Kidney (tissue), 14 donors: ENCODE data around the gene ERC2. TPM values are rescaled to one million over a fixed set of nuclear protein-coding genes. Genes with fewer than 3 reads are reported as not detected.
A peak's percentile ranks its signal among the peaks of the same experiment; 100 is the strongest.

Experiments used
- DNase-seq, 5 donors: peaks; one replicate each; pipeline ENCODE4 v3.0.0-alpha.2; 2013 to 2020
- FAIRE-seq: peaks from 2 replicates; lab custom pipeline; 2012; peaks lifted over from hg19 to GRCh38; lab: Jason Lieb, UNC
- H3K27ac ChIP-seq, 2 donors: one replicate each; pipeline ENCODE4 v1.7.0; 2013; ENCODE audit warnings: low read depth in 2 of 2, low read length in 2 of 2, inconsistent platforms in 1 of 2
- H3K27me3 ChIP-seq: one replicate; pipeline ENCODE4 v1.7.1; 2013; ENCODE audit warnings: low read length, inconsistent platforms; ENCODE audit not compliant: control insufficient read depth, insufficient read depth
- H3K36me3 ChIP-seq, 3 donors: one replicate each; pipeline versions ENCODE4 v1.7.0 to v1.7.1; 2013; ENCODE audit warnings: low read length in 3 of 3, control low read depth in 1 of 3, inconsistent platforms in 1 of 3; ENCODE audit not compliant: insufficient read depth in 3 of 3, control insufficient read depth in 2 of 3
- H3K4me1 ChIP-seq, 3 donors: one replicate each; pipeline versions ENCODE4 v1.7.0 to v1.7.1; 2013; ENCODE audit warnings: low read length in 3 of 3, inconsistent platforms in 1 of 3, low read depth in 1 of 3; ENCODE audit not compliant: control insufficient read depth in 2 of 3, insufficient read depth in 2 of 3
- H3K4me3 ChIP-seq, 3 donors: one replicate each; pipeline versions ENCODE4 v1.7.0 to v1.8.1; 2013; ENCODE audit warnings: low read length in 3 of 3, control low read depth in 1 of 3, inconsistent platforms in 1 of 3
- H3K9ac ChIP-seq, 3 donors: one replicate each; pipeline versions ENCODE4 v1.7.0 to v1.7.1; 2013; ENCODE audit warnings: low read length in 3 of 3, control low read depth in 1 of 3, inconsistent platforms in 1 of 3
- H3K9me3 ChIP-seq, 3 donors: one replicate each; pipeline versions ENCODE4 v1.7.0 to v1.7.1; 2013; ENCODE audit warnings: low read length in 3 of 3, control low read depth in 1 of 3, inconsistent platforms in 1 of 3; ENCODE audit not compliant: control insufficient read depth in 2 of 3, insufficient read depth in 1 of 3
- CTCF ChIP-seq: IDR thresholded peaks from 3 replicates; pipeline ENCODE4 v1.5.1; 2012; ENCODE audit warnings: mild to moderate bottlenecking, moderate library complexity, borderline replicate concordance; ENCODE audit not compliant: insufficient read depth; ENCODE audit errors: extremely low read depth
- intact Hi-C: fragments of 100-400 bp; cut with DNase I; formaldehyde crosslinking; loops from one replicate; pipeline ENCODE4 v1.11.1; 2022
- polyA plus RNA-seq: library from polyadenylated mRNA; stranded (reverse); fragments of 350-450 nt; fragmentation: Illumina TruSeq; extraction: RNeasy Lipid Tissue Mini Kit (QIAGEN cat#74804); gene quantifications from one replicate; pipeline ENCODE4 v1.2.3, GENCODE V29; 2014; ENCODE audit warnings: low read depth, low replicate concordance; ENCODE audit not compliant: insufficient read depth
- total RNA-seq: library from RNA; stranded (reverse); fragmentation: NEBNext Ultra II Directional; extraction: Animal tissue kit (Norgen Biotek cat#: 25700); gene quantifications from one replicate; pipeline ENCODE4 v1.2.1, GENCODE V29; 2021
- donor health status: control.
- donor health status: control.
- donor health status: control.
- donor health status: control.
- donor health status: control.
- donor health status: DM: yes; HTN: yes; CAD: no.
- donor health status: Normal renal cell carcinoma (clear cell type).

Gene ERC2
- total and polyA plus RNA-seq, 2 donors from 2014 or later, result 0.92 to 3.8 TPM

GRCh38 chr3:55711646-55712045, 756.6 kb downstream of the ERC2 start:
- FAIRE-seq (no peak), DNase-seq (no peak)
- intact Hi-C loops, result no loop called here
- no peaks in the 10 kb centered on the region for H3K36me3 ChIP-seq
- H3K27ac ChIP-seq, result no peak overlapping the region
- no peaks in the 10 kb centered on the region for H3K4me1 ChIP-seq
- TF ChIP-seq CTCF, result no peak
- no peak overlapping the region for H3K9ac ChIP-seq
- H3K4me3 ChIP-seq, result no peak overlapping the region
- H3K9me3 ChIP-seq, result no peaks in the 10 kb centered on the region
- no peaks in the 10 kb centered on the region for H3K27me3 ChIP-seq

- TF ChIP-seq CTCF, result no peak
- Histone ChIP-seq H3K9me3 (no peaks in the 10 kb centered on the region), H3K9ac (no peak overlapping the region), H3K4me3 (no peak overlapping the region), H3K27ac (no peak overlapping the region), H3K4me1 (no peaks in the 10 kb centered on the region), H3K27me3 (no peaks in the 10 kb centered on the region), H3K36me3 (no peaks in the 10 kb centered on the region)
- FAIRE-seq, result no peak
- no peak for DNase-seq
- intact Hi-C loops, result no loop called here
Observed at GRCh38 chr3:55709411-55710012, 758.8 kb downstream of the ERC2 start.

- no peak for DNase-seq
- no peak for FAIRE-seq
- no peaks in the 10 kb centered on the region for H3K4me1 ChIP-seq
- H3K27me3 ChIP-seq, result no peaks in the 10 kb centered on the region
- H3K9ac ChIP-seq, result no peak overlapping the region
- no peak overlapping the region for H3K27ac ChIP-seq
- intact Hi-C loops, result no loop called here
- no peaks in the 10 kb centered on the region for H3K9me3 ChIP-seq
- TF ChIP-seq CTCF, result no peak
- no peak overlapping the region for H3K4me3 ChIP-seq
- no peaks in the 10 kb centered on the region for H3K36me3 ChIP-seq
Observed at GRCh38 chr3:55708921-55709320, 759.3 kb downstream of the ERC2 start.

- intact Hi-C loops, result no loop called here
- Histone ChIP-seq H3K9me3 (no peaks in the 10 kb centered on the region), H3K27ac (no peak overlapping the region), H3K36me3 (no peaks in the 10 kb centered on the region), H3K4me3 (no peak overlapping the region), H3K9ac (no peak overlapping the region), H3K4me1 (no peaks in the 10 kb centered on the region), H3K27me3 (no peaks in the 10 kb centered on the region)
- DNase-seq (peak in 3 of 5 donors; percentile 35 to 84 (median 83)), FAIRE-seq (no peak)
- no peak for TF ChIP-seq CTCF
Observed at GRCh38 chr3:55708242-55708641, 760.0 kb downstream of the ERC2 start.
